Measurements from ENCODE around the gene KTN1. TPM values are rescaled to one million over a fixed set of nuclear protein-coding genes. Genes with fewer than 3 reads are reported as not detected.

KTN1 gene
- polyA plus RNA-seq, 3 donors = 4.6 to 31.4 (median 17.9) TPM

GRCh38 chr14:55667801-55668200 is 87.8 kb downstream of the KTN1 start:
- no peak overlapping the region for H3K4me3 ChIP-seq (replicated peaks in 1 of 3; ENCODE audit: low read depth in 2 of 3, low read length in 3 of 3)
- no peaks in the 10 kb centered on the region for H3K79me2 ChIP-seq (ENCODE audit: insufficient read depth, low read length)
- Mint-ChIP-seq H3K4me1 (no peaks in the 10 kb centered on the region), H3K36me3 (peaks cover 74 to 83% of the 10 kb centered on the region in 2 donors), H3K9me3 (no peaks in the 10 kb centered on the region), H3K27me3 (ENCODE audit: low read depth in 3 of 3) (no peaks in the 10 kb centered on the region), H3K27ac (no peak overlapping the region), H3K4me3 (no peak overlapping the region)
- TF ChIP-seq, protein P1, sequence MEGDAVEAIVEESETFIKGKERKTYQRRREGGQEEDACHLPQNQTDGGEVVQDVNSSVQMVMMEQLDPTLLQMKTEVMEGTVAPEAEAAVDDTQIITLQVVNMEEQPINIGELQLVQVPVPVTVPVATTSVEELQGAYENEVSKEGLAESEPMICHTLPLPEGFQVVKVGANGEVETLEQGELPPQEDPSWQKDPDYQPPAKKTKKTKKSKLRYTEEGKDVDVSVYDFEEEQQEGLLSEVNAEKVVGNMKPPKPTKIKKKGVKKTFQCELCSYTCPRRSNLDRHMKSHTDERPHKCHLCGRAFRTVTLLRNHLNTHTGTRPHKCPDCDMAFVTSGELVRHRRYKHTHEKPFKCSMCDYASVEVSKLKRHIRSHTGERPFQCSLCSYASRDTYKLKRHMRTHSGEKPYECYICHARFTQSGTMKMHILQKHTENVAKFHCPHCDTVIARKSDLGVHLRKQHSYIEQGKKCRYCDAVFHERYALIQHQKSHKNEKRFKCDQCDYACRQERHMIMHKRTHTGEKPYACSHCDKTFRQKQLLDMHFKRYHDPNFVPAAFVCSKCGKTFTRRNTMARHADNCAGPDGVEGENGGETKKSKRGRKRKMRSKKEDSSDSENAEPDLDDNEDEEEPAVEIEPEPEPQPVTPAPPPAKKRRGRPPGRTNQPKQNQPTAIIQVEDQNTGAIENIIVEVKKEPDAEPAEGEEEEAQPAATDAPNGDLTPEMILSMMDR (IDR thresholded peaks at IDR 0.05) = no peak
- H3K36me3 ChIP-seq (replicated peaks in 1 of 2; ENCODE audit: control insufficient read depth in 1 of 2, insufficient read depth in 2 of 2, low read length in 2 of 2) = peaks cover 57 to 97% of the 10 kb centered on the region in 2 donors
- no peak overlapping the region for H2AFZ ChIP-seq (ENCODE audit: insufficient read depth, low read depth, low read length, poor library complexity, severe bottlenecking)
- no peaks in the 10 kb centered on the region for H3K9me3 ChIP-seq (replicated peaks in 1 of 2; ENCODE audit: control insufficient read depth in 1 of 2, insufficient read depth in 1 of 2, low read length in 2 of 2)
- no CpG with 5 or more reads among the region's 2 CpGs for WGBS (ENCODE audit: insufficient coverage)
- no peak overlapping the region for H3K4me2 ChIP-seq (replicated peaks; ENCODE audit: extremely low read depth, low read length, poor library complexity, severe bottlenecking)
- H4K20me1 ChIP-seq (ENCODE audit: insufficient read depth, low read length) = no peaks in the 10 kb centered on the region
- H3K27me3 ChIP-seq (ENCODE audit: control insufficient read depth in 2 of 2, insufficient read depth in 2 of 2, low read length in 2 of 2) = no peaks in the 10 kb centered on the region
- DNase-seq = no peak
- no peaks in the 10 kb centered on the region for H3K4me1 ChIP-seq (ENCODE audit: control insufficient read depth in 1 of 2, insufficient read depth in 2 of 2, low read length in 2 of 2)
- intact Hi-C loops (cut with micrococcal nuclease) = no loop called here
- no peak overlapping the region for H3K9ac ChIP-seq (ENCODE audit: insufficient read depth, low read length, poor library complexity, severe bottlenecking)
- H3K27ac ChIP-seq (ENCODE audit: low read depth in 1 of 2, low read length in 2 of 2) = no peak overlapping the region

DNA sequence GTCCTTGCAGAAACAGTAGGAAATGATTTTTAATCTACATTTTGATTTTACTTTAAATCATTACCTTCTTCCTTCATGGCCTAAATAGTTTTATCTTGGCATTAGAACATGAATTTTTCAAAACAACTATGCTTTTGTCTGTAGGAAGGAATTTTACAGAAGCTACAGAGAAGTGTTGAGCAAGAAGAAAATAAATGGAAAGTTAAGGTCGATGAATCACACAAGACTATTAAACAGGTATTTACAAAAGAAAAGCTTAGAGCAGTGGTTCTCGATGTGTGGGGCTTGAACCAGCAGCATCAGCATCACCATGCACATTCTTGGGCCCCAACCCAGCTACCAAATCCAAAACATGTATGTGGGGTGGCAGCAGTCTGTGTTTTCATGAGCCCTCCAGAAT is 91.6 kb downstream of the KTN1 start:
- H2AFZ ChIP-seq (ENCODE audit: insufficient read depth, low read depth, low read length, poor library complexity, severe bottlenecking) = no peak overlapping the region
- peaks cover 82 to 97% of the 10 kb centered on the region in 2 donors for H3K36me3 ChIP-seq (replicated peaks in 1 of 2; ENCODE audit: control insufficient read depth in 1 of 2, insufficient read depth in 2 of 2, low read length in 2 of 2)
- no peak overlapping the region for H3K4me3 ChIP-seq (replicated peaks in 1 of 3; ENCODE audit: low read depth in 2 of 3, low read length in 3 of 3)
- peaks cover 75 to 79% of the 10 kb centered on the region in 2 donors for H3K36me3 Mint-ChIP-seq
- intact Hi-C loops (cut with micrococcal nuclease) = no loop called here
- H3K4me3 Mint-ChIP-seq = no peak overlapping the region
- H3K4me1 Mint-ChIP-seq = no peaks in the 10 kb centered on the region
- no peaks in the 10 kb centered on the region for H3K4me1 ChIP-seq (ENCODE audit: control insufficient read depth in 1 of 2, insufficient read depth in 2 of 2, low read length in 2 of 2)
- H3K9me3 ChIP-seq (replicated peaks in 1 of 2; ENCODE audit: control insufficient read depth in 1 of 2, insufficient read depth in 1 of 2, low read length in 2 of 2) = no peaks in the 10 kb centered on the region
- no peaks in the 10 kb centered on the region for H3K27me3 Mint-ChIP-seq (ENCODE audit: low read depth in 3 of 3)
- TF ChIP-seq, protein P1 (IDR thresholded peaks at IDR 0.05) = no peak
- H3K9me3 Mint-ChIP-seq = no peaks in the 10 kb centered on the region
- WGBS (ENCODE audit: insufficient coverage) = no CpG with 5 or more reads among the region's 2 CpGs
- no peak overlapping the region for H3K27ac ChIP-seq (ENCODE audit: low read depth in 1 of 2, low read length in 2 of 2)
- no peaks in the 10 kb centered on the region for H3K27me3 ChIP-seq (ENCODE audit: control insufficient read depth in 2 of 2, insufficient read depth in 2 of 2, low read length in 2 of 2)
- no peaks in the 10 kb centered on the region for H4K20me1 ChIP-seq (ENCODE audit: insufficient read depth, low read length)
- H3K9ac ChIP-seq (ENCODE audit: insufficient read depth, low read length, poor library complexity, severe bottlenecking) = no peak overlapping the region
- H3K79me2 ChIP-seq (ENCODE audit: insufficient read depth, low read length) = no peaks in the 10 kb centered on the region
- no peak overlapping the region for H3K4me2 ChIP-seq (replicated peaks; ENCODE audit: extremely low read depth, low read length, poor library complexity, severe bottlenecking)
- H3K27ac Mint-ChIP-seq = no peak overlapping the region
- no peak for DNase-seq

Measured in CD14-positive monocyte (primary cell).